Spleen (tissue), 11 donors: ENCODE data around the gene SEMA3A. TPM values are rescaled to one million over a fixed set of nuclear protein-coding genes. Genes with fewer than 3 reads are reported as not detected.

Source experiments
- DNase-seq: peaks from one replicate; pipeline ENCODE4 v3.0.0-alpha.2; 2020
- H3K27ac ChIP-seq, 8 donors: fragments of 200-600 bp; sonication (generic) in 7 of 8; 1 replicate in 4 of 8; 2 replicates in 4 of 8; pipeline versions ENCODE4 v1.5.0 to v1.8.0; 2016 to 2021; ENCODE audit warnings: inconsistent platforms in 4 of 8, mild to moderate bottlenecking in 4 of 8, moderate library complexity in 1 of 8
- H3K27me3 ChIP-seq, 7 donors: fragments of 200-600 bp; sonication (generic) in 6 of 7; replicated peaks in 1 of 7; 1 replicate in 4 of 7; 2 replicates in 3 of 7; pipeline versions ENCODE4 v1.5.0 to v1.8.0; 2016 to 2021; ENCODE audit warnings: inconsistent platforms in 3 of 7, mild to moderate bottlenecking in 1 of 7
- H3K36me3 ChIP-seq, 6 donors: fragments of 200-600 bp; sonication (generic) in 5 of 6; 1 replicate in 4 of 6; 2 replicates in 2 of 6; pipeline versions ENCODE4 v1.5.0 to v1.8.0; 2016 to 2021; ENCODE audit warnings: inconsistent platforms in 2 of 6
- H3K4me1 ChIP-seq, 6 donors: fragments of 200-600 bp; sonication (generic) in 5 of 6; 1 replicate in 3 of 6; 2 replicates in 3 of 6; pipeline versions ENCODE4 v1.5.0 to v1.8.0; 2016 to 2021; ENCODE audit warnings: inconsistent platforms in 3 of 6
- H3K4me3 ChIP-seq, 8 donors: fragments of 200-600 bp; sonication (generic) in 7 of 8; 1 replicate in 4 of 8; 2 replicates in 4 of 8; pipeline versions ENCODE4 v1.5.0 to v1.8.0; 2016 to 2021; ENCODE audit warnings: inconsistent platforms in 4 of 8, mild to moderate bottlenecking in 4 of 8, moderate library complexity in 2 of 8
- H3K9me3 ChIP-seq, 8 donors: fragments of 200-600 bp; sonication (generic) in 7 of 8; 1 replicate in 4 of 8; 2 replicates in 4 of 8; pipeline versions ENCODE4 v1.5.0 to v1.8.0; 2016 to 2021; ENCODE audit warnings: inconsistent platforms in 4 of 8
- CTCF ChIP-seq, 11 experiments: fragments of 200-600 bp in 7 of 11; fragments of 450-650 bp in 4 of 11; sonication (generic) in 4 of 11; IDR thresholded peaks in 8 of 11; conservative IDR thresholded peaks in 3 of 11; 1 replicate in 7 of 11; 2 replicates in 4 of 11; pipeline versions ENCODE4 v1.4.0 to v1.8.0; 2016 to 2021; ENCODE audit warnings: antibody characterized with exemption in 11 of 11, inconsistent platforms in 4 of 11, mild to moderate bottlenecking in 1 of 11
- POLR2A ChIP-seq, 3 donors: fragments of 450-650 bp; IDR thresholded peaks; one replicate each; pipeline ENCODE4 v1.5.1; 2017; ENCODE audit warnings: antibody characterized with exemption in 3 of 3, mild to moderate bottlenecking in 1 of 3
- POLR2AphosphoS5 ChIP-seq, 3 donors: sonication (generic); formaldehyde crosslinking; IDR thresholded peaks; one replicate each; pipeline ENCODE4 v1.5.1; 2017; ENCODE audit warnings: antibody characterized with exemption in 3 of 3
- WGBS, 5 donors: extraction: QIAGEN DNeasy Blood & Tissue Kit in 3 of 5; methylation state at CpG; one replicate each; pipeline versions ENCODE4 v1.1.5 to v1.1.7; 2013 to 2018; 5-methylcytosine and 5-hydroxymethylcytosine counted together
- intact Hi-C: fragments of 100-400 bp; cut with DNase I; formaldehyde crosslinking; loops from one replicate; pipeline ENCODE4 v1.15.0; 2023; ENCODE audit warnings: low total_unique reads
- polyA plus RNA-seq, 3 donors: library from polyadenylated mRNA; stranded (reverse); fragments of 200-250 nt; gene quantifications; one replicate each; pipeline ENCODE4 v1.2.1, GENCODE V29; 2013
- total RNA-seq, 7 donors: library from RNA; depleted of rRNA in 3 of 7; stranded (reverse); fragments of >200 nt in 3 of 7; fragmentation: NEBNext Ultra II Directional in 4 of 7; extraction: Animal tissue kit (Norgen Biotek cat#: 25700) in 4 of 7; gene quantifications; one replicate each; pipeline versions ENCODE4 v1.1.0 to v1.2.1, GENCODE V29; 2016 to 2021
- donor health status: healthy with polysubstance abuse.
- donor health status: DM: no; HTN: no; CAD: no; lungs with moderate emphysema.
- donor health status: DM: no; HTN: no; CAD: no.
- donor health status: Bipolar disorder and iron deficiency.
- donor health status: healthy.
- donor health status: DM: no; HTN: no; CAD: no.
- donor health status: DM: yes; HTN: yes; CAD: no.

The SEMA3A gene
- total and polyA plus RNA-seq, 10 donors, result 1.1 to 48.5 (median 15.3) TPM

- Histone ChIP-seq H3K4me3 (no peak overlapping the region), H3K4me1 (peaks cover 0 to 6% (median 0%) of the 10 kb centered on the region in 6 donors), H3K27ac (no peak overlapping the region), H3K27me3 (no peaks in the 10 kb centered on the region), H3K9me3 (peaks cover 0 to 4% (median 0%) of the 10 kb centered on the region in 8 donors), H3K36me3 (no peaks in the 10 kb centered on the region)
- no peak for TF ChIP-seq POLR2AphosphoS5 (IDR thresholded peaks at IDR 0.05)
- TF ChIP-seq CTCF (IDR thresholded peaks at IDR 0.05 in 8 of 11, conservative IDR thresholded peaks at IDR 0.05 in 3 of 11), result no peak
- no peak for TF ChIP-seq POLR2A (IDR thresholded peaks at IDR 0.05)
- 65 to 76% (median 71%) methylated on average over 3 of the region's 3 CpGs for WGBS, 5 donors
- DNase-seq, result no peak
- intact Hi-C loops, result no loop called here
Observed at GRCh38 chr7:84145892-84146291, 48.7 kb downstream of the SEMA3A start.

- Histone ChIP-seq H3K27ac (no peak overlapping the region), H3K36me3 (no peaks in the 10 kb centered on the region), H3K4me3 (no peak overlapping the region), H3K27me3 (no peaks in the 10 kb centered on the region), H3K9me3 (peaks cover 0 to 4% (median 0%) of the 10 kb centered on the region in 8 donors), H3K4me1 (peaks cover 0 to 6% (median 0%) of the 10 kb centered on the region in 6 donors)
- no peak for TF ChIP-seq CTCF (IDR thresholded peaks at IDR 0.05 in 8 of 11, conservative IDR thresholded peaks at IDR 0.05 in 3 of 11)
- TF ChIP-seq POLR2A (IDR thresholded peaks at IDR 0.05), result no peak
- TF ChIP-seq POLR2AphosphoS5 (IDR thresholded peaks at IDR 0.05), result no peak
- intact Hi-C loops, result no loop called here
- DNase-seq, result no peak
- 67 to 92% (median 77%) methylated on average over 1 of the region's 1 CpG for WGBS, 5 donors
Observed at GRCh38 chr7:84144935-84145334, 49.7 kb downstream of the SEMA3A start.

GRCh38 chr7:84144480-84144879, 50.1 kb downstream of the SEMA3A start:
- no peak for DNase-seq
- intact Hi-C loops, result no loop called here
- no peaks in the 10 kb centered on the region for H3K27me3 ChIP-seq
- peaks cover 0 to 4% (median 0%) of the 10 kb centered on the region in 8 donors for H3K9me3 ChIP-seq
- 72 to 91% (median 87%) methylated on average over 3 of the region's 3 CpGs for WGBS, 5 donors
- H3K4me3 ChIP-seq, result no peak overlapping the region
- no peaks in the 10 kb centered on the region for H3K36me3 ChIP-seq
- peaks cover 0 to 6% (median 0%) of the 10 kb centered on the region in 6 donors for H3K4me1 ChIP-seq
- H3K27ac ChIP-seq, result no peak overlapping the region
- TF ChIP-seq POLR2A (IDR thresholded peaks at IDR 0.05), result no peak
- TF ChIP-seq CTCF (IDR thresholded peaks at IDR 0.05 in 8 of 11, conservative IDR thresholded peaks at IDR 0.05 in 3 of 11), result no peak
- no peak for TF ChIP-seq POLR2AphosphoS5 (IDR thresholded peaks at IDR 0.05)

GRCh38 chr7:84142726-84143125, 51.9 kb downstream of the SEMA3A start:
- 92 to 95% (median 94%) methylated on average over 3 of the region's 3 CpGs for WGBS, 5 donors
- no peak overlapping the region for H3K4me3 ChIP-seq
- peaks cover 0 to 6% (median 0%) of the 10 kb centered on the region in 6 donors for H3K4me1 ChIP-seq
- H3K9me3 ChIP-seq, result peaks cover 0 to 4% (median 0%) of the 10 kb centered on the region in 8 donors
- TF ChIP-seq POLR2AphosphoS5 (IDR thresholded peaks at IDR 0.05), result no peak
- H3K27me3 ChIP-seq, result no peaks in the 10 kb centered on the region
- intact Hi-C loops, result no loop called here
- H3K27ac ChIP-seq, result no peak overlapping the region
- H3K36me3 ChIP-seq, result no peaks in the 10 kb centered on the region
- no peak for DNase-seq
